Stimulated activated CD8-positive, alpha-beta memory T cell treated with anti-CD3 and anti-CD28 coated beads, Interleukin-4, amount 100 ng/mL, for 4 hours (primary cell): ENCODE data around the gene TRIM44.

ENCODE experiments used
- DNase-seq, 2 donors: peaks; one replicate each; pipeline ENCODE4 v3.0.0-alpha.2; 2020; ENCODE audit warnings: low read depth in 2 of 2, low spot score in 1 of 2

The TRIM44 gene

GRCh38 chr11:35786188-35786587 lies 123.6 kb downstream of the TRIM44 start:
- DNase-seq = no peak

- DNase-seq = no peak
Measured at GRCh38 chr11:35787013-35787504, 124.5 kb downstream of the TRIM44 start.

GRCh38 chr11:35787626-35788025 lies 125.1 kb downstream of the TRIM44 start:
- DNase-seq = no peak

- no peak for DNase-seq
Measured at GRCh38 chr11:35791088-35791958, 128.7 kb downstream of the TRIM44 start.

- no peak for DNase-seq
Measured at GRCh38 chr11:35792148-35792845, 129.7 kb downstream of the TRIM44 start.

- DNase-seq = no peak
Measured at GRCh38 chr11:35792846-35793192, 130.2 kb downstream of the TRIM44 start.

GRCh38 chr11:35794333-35794732 lies 131.8 kb downstream of the TRIM44 start:
- DNase-seq = no peak

- DNase-seq = no peak
Measured at GRCh38 chr11:35794850-35795249, 132.3 kb downstream of the TRIM44 start.

- no peak for DNase-seq
Measured at GRCh38 chr11:35796562-35796961, 134.0 kb downstream of the TRIM44 start.

GRCh38 chr11:35798423-35798822 lies 135.8 kb downstream of the TRIM44 start:
- no peak for DNase-seq

GRCh38 chr11:35798983-35799382 lies 136.4 kb downstream of the TRIM44 start:
- no peak for DNase-seq

GRCh38 chr11:35799655-35800054 lies 137.1 kb downstream of the TRIM44 start:
- no peak for DNase-seq

GRCh38 chr11:35800970-35801953 lies 138.7 kb downstream of the TRIM44 start:
- no peak for DNase-seq

- DNase-seq = no peak
Measured at GRCh38 chr11:35802221-35802620, 139.6 kb downstream of the TRIM44 start.

- no peak for DNase-seq
Measured at GRCh38 chr11:35802672-35803071, 140.1 kb downstream of the TRIM44 start.

GRCh38 chr11:35803115-35803514 lies 140.5 kb downstream of the TRIM44 start:
- no peak for DNase-seq

GRCh38 chr11:35804451-35805040 lies 142.0 kb downstream of the TRIM44 start:
- no peak for DNase-seq

GRCh38 chr11:35809561-35809960 lies 147.0 kb downstream of the TRIM44 start:
- no peak for DNase-seq

- no peak for DNase-seq
Measured at GRCh38 chr11:35810045-35810645, 147.6 kb downstream of the TRIM44 start.

GRCh38 chr11:35811783-35812182 lies 149.2 kb downstream of the TRIM44 start:
- no peak for DNase-seq
